Activated naive CD8-positive, alpha-beta T cell treated with anti-CD3 and anti-CD28 coated beads, Interleukin-2, amount 50 U/mL, for 16 hours (primary cell): ENCODE results near the gene EGLN2.
"Not testable (repeated sequence)": the region's sequence is repeated elsewhere in the genome, so short reads cannot be mapped to it uniquely, and the experiment has no call there.

Experiments
- DNase-seq: peaks from one replicate; pipeline ENCODE4 v3.0.0-alpha.2; 2020; ENCODE audit warnings: low read depth, low spot score

EGLN2 gene

DNA sequence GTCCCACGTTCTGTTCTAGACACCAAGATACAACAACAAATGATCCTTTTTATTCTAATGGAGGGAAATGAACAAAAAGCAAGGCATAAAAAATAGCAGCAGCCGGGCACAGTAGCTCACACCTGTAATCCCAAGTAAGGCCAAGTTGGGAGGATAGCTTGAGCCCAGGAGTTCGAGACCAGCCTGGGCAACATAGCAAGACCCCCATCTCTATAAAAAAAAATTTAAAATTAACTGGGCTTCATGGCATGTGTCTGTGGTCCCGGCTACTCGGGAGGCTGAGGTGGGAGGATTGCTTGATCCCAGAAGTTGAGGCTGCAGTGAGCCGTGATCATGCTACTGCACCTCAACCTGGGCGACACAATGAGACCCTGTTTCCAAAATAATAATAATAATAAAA lies 22.6 kb upstream of the EGLN2 start:
- DNase-seq: no peak

DNA sequence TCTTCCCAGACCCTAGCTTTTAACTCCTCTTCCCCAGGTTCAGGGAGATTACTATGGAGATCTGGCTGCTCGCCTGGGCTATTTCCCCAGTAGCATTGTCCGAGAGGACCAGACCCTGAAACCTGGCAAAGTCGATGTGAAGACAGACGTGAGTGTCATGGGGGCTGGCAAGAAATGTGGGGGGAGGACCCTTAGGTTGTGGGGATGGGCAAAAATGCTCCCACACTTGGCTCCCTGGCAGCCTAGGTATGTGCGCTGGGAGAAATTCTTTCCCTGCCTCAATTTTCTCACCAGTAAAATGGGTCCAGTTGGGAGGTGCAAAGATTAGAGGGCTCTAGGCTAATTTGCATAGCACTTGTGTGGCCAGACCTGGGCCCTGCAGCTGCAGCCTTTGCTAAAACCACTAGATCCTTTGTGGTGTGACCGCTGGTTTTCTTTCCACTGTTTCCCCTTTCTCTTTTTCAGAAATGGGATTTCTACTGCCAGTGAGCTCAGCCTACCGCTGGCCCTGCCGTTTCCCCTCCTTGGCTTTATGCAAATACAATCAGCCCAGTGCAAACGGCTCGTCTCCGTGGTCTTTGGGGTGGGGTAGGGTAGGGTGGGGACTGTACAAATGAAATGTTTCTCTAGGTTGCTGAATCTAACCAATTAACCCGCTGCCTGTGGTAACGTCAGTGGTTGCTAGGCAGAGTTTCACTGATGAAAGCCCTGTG lies 21.9 kb upstream of the EGLN2 start:
- DNase-seq: peak; percentile 75

DNA sequence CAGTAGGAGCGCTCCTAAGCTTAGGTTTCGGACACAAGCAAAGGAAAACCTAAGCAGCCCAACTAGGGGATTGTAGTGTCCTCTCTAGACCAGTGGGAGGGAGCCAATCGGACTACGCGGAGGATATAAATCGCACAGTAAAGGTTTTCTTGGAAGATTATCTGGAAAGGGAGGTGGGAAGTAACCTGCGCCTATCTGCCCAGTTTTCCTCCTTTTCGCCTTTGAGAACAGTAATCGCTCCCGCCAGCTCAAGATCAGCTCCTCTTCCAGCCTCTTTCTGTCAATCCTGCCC lies 21.4 kb upstream of the EGLN2 start:
- no peak for DNase-seq

- DNase-seq: peak; percentile 100
Measured at GRCh38 chr19:40777937-40778705, 20.9 kb upstream of the EGLN2 start, which contains the start of gene RAB4B. Gene RAB4B, plus strand, starts transcription at chr19:40778247. Its CDS starts 129 bp downstream, at chr19:40778376.

DNA sequence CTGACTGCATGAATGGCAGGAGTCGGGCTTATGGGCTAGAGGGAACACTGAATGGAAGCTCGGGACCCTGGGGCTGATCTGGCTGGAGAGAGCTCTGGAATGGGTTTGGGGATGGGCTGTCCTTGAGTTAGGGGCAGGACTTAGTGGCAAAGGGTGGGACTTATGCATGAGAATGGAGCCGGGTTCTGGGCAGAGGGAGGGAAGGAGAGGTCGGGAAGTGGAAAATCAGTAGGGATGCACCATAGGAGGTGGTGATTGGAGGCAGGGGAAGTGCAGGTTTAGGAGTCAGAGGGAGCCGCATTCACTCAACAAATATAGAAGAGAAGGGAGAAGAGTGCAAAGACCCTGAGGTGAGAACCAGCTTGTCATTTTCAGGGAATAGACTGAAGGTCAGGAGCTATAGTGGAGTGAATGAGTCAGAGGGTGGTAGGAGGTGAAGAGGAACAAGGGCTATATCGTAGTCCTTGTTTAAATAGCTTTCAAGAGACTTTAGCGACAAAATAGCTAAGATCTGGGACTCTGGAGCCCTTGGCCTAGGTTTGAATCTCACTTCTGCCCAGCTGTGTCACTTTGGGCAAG lies 20.2 kb upstream of the EGLN2 start:
- no peak for DNase-seq

- no peak for DNase-seq
Measured at GRCh38 chr19:40780582-40780981, 18.4 kb upstream of the EGLN2 start.

- DNase-seq: no peak
Measured at GRCh38 chr19:40781140-40781539, 17.9 kb upstream of the EGLN2 start.

- DNase-seq: no peak
Measured at GRCh38 chr19:40783711-40784110, 15.3 kb upstream of the EGLN2 start.

DNA sequence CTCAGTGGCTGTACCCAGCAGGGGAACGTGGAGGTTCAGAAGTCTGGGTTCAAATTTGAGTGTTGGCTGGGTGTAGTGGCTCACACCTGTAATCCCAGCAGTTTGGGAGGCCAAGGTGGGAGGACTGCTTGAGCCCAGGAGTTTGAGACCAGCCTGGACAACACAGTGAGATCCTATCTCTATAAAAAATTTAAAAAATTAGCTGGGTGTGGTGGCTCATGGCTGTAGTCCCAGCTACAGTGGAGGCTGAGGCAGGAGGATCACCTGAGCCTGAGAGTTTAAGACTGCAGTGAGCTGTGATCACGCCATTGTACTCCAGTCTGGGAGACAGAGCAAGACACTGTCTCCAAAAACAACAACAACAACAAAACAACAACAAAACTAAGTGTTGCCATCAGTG lies 14.8 kb upstream of the EGLN2 start:
- not testable (repeated sequence) for DNase-seq

- DNase-seq: no peak
Measured at GRCh38 chr19:40785526-40785925, 13.5 kb upstream of the EGLN2 start.

DNA sequence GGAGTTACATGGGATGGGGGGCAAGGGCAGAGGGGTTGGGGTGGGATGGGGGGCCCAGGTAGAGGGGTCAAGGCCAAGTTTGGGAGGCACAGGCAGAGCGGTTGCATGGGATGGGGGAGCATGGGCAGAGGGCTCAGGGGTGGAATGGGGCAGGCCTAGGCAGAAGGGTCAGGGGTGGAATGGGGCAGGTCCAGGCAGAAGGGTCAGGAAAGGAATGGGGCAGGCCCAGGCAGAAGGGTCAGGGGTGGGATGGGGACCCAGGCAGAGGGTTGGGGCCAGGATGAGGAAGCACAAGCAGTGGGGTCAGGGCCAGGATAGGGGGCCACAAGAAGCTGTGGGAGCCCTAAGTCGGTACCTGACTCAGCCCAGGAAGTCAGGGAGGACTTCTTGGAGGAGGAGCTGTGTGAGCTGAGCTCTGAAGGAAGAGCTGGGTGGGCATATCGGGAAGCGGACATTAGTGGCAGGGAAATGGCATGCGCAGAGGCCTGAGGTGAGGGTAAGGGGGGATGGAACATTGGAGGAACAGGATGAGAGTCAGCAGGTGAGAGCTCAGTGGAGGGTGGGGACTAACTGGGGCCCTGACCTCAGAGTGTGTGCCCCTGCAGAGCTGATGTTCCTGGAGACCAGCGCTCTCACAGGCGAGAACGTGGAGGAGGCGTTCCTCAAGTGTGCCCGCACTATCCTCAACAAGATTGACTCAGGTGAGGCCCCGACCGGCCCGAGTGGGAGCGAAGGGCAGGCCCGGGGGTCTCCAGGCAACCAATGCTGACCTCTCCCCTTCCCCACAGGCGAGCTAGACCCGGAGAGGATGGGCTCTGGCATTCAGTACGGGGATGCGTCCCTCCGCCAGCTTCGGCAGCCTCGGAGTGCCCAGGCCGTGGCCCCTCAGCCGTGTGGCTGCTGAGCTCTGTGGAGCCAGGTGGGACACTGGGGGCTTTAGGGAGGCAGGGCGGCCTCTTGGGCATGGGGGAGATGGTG lies 12.6 kb upstream of the EGLN2 start:
- no peak for DNase-seq

DNA sequence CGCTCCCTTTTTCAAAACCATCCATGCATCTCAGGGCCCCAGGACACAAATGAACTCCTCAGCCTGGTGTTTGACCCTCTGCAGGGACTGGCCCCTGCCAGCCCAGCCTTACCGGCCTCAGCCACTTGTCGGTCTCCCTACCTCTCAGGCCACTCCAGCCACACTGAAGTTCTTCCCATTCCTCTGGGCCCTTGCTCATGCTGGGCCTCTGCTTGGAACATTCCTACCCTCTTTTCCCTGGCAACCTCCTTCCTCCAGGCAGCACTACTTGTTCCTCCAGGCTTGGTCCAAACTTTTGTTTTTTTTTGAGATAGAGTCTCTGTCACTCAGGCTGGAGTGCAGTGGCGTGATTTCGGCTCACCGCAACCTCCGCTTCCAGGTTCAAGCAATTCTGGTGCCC lies 7.6 kb upstream of the EGLN2 start:
- DNase-seq: no peak

DNA sequence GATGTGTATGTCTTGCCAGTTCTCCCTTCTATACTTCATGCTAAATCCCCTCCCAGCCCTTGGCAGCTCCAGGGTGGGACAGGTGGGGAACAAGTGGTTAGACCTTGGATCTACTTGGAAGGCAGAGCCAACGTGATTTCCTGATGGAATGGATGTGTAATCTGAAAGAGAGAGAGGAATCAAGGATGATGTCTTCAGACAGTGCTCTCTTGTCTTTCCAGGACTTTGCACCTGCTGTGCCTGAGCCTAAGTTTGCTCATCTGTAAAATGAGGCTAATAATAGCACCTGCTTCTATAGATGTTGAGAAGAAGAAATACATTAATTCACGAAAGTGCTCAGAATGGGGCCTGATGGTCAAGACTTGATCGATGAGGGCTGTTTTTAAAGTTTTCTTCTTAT lies 7.0 kb upstream of the EGLN2 start:
- no peak for DNase-seq

DNA sequence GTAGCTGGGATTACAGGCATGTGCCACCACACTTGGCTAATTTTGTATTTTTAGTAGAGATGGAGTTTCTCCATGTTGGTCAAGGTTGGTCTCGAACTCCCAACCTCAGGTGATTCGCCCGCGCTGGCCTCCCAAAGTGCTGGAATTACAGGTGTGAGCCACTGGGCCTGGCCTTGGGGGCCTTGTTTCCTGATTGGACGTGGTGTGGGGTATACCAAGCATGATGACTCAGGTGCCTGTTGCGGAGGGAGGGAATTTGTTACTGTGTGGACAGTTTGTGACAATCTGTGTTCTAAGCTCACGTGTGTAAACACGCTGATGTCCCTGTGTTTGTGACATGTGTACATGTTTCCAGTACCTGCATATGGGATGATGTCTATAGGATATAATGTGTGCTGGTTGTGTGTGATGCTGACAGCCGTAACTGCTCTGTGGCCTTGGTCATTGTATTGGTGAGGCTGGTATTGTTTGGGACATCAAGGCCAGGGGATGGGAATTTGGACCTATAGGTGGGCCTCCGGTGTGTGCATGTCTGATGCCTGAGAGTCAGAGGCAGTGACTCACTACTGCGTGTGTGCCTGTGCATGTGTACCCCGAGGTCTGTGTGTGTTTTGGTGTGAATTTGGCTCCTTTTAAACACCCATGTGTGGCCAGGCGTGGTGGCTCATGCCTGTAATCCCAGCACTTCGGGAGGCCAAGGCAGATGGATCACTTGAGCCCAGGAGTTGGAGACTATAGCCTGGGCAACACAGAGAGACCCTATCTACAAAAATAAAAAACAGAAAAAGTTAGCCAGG lies 1.6 kb upstream of the EGLN2 start:
- DNase-seq: no peak

DNA sequence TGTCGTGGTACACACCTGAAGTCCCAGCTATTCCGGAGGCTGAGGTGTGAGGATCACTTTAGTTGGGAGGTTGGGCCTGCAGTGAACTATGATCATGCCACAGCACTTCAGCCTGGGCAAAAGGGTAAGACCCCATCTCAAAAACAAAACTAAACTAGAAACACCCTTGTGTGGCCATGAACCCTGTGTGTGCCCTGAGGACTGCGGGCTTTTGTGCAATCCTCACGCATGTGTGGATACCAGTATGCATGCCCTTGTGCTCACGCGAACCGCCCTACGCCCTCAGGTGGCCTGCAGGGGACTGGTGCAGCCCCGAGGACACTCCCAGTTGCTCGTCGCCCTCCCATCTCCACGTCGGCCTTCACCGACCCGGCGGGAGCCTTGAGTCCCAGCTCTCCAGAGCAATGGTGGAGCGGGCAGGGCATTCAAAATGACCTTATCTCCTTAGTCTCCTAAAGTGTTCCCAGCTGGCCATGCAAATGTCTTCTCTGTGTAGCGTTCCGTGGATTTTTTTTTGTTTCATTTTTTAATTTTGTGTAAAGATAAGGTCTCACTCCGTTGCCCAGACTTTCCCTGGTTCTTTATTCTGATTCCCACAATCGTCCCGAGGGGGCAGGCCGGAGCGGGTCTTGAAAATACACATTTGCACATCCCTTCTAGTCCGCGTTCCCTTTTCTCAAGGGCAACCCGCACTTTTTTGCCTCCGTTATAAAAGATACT lies 868 bp upstream of the EGLN2 start:
- DNase-seq: no peak

DNA sequence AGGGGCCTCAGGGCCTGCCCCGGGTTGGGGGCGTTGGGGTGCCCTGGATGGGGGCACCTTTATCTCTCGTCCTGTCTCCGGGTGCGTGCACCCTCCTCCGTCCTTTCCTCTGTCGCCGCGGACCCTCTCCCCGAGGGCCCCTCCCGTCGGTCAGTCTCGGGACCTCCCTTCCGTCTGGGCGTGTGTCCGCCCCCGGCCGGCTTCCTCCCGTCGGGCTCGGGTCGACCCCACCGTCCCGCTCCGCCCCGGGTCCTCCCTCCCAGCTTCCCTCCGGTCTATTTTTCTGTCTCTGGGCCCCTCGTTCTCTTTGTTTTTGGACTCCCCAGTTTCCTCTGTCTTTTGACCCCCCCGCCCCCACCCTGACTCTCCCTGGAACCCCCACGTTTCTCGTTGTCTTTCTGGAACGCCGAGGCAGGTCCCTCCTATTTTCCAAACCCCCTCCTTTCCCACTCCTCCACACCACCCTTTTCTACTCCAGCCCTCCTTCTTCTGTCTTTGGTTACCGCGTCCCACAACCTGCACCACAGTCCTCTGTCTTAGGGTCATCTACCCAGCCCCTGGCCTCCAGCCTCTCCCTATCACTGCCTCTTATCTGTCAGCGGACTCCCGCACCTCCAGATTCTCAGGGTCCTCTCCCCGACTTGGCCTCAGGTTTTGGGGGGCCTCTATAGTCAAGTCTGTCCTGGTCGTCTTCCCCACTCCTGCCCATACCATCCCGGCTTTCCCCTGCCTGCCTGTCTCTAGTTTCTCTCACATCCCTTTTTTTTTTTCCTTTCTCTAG lies 757 bp downstream of the EGLN2 start:
- no peak for DNase-seq

GRCh38 chr19:40800339-40800996 lies 1.5 kb downstream of the EGLN2 start:
- DNase-seq: no peak

- no peak for DNase-seq
Measured at GRCh38 chr19:40800997-40801377, 2.0 kb downstream of the EGLN2 start.
